Measurements from ENCODE around the gene SLC15A4. TPM values are rescaled to one million over a fixed set of nuclear protein-coding genes. Genes with fewer than 3 reads are reported as not detected.
"Not testable (repeated sequence)": the region's sequence is repeated elsewhere in the genome, so short reads cannot be mapped to it uniquely, and the experiment has no call there.

The SLC15A4 gene
- total RNA-seq, 1 donor from 2014 or later: 35.0 TPM

DNA sequence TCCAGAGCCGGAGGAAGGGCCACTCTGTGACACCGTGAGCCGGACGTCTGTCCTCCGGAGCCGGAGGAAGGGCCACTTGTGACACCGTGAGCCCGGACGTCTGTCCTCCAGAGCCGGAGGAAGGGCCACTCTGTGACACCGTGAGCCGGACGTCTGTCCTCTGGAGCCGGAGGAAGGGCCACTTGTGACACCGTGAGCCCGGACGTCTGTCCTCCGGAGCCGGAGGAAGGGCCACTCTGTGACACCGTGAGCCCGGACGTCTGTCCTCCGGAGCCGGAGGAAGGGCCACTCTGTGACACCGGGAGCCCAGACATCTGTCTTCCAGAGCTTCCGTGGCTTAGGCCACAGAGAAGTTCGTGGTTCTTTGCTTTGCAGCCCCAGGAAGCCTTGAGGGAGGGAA lies 22.9 kb upstream of the SLC15A4 start:
- not testable (repeated sequence) for H3K27ac ChIP-seq (ENCODE audit: low read depth, low read length); H3K36me3 ChIP-seq (ENCODE audit: control insufficient read depth in 3 of 3, insufficient read depth in 3 of 3, low read length in 3 of 3); H3K4me3 ChIP-seq (ENCODE audit: low read length in 3 of 3); H3K9ac ChIP-seq (ENCODE audit: low read depth in 1 of 3, low read length in 3 of 3); H3K9me3 ChIP-seq (ENCODE audit: control insufficient read depth in 3 of 3, low read length in 3 of 3); H3K4me1 ChIP-seq (ENCODE audit: control insufficient read depth in 3 of 3, insufficient read depth in 3 of 3, low read length in 3 of 3); H3K27me3 ChIP-seq (ENCODE audit: control insufficient read depth in 3 of 3, insufficient read depth in 3 of 3, low read length in 3 of 3)

DNA sequence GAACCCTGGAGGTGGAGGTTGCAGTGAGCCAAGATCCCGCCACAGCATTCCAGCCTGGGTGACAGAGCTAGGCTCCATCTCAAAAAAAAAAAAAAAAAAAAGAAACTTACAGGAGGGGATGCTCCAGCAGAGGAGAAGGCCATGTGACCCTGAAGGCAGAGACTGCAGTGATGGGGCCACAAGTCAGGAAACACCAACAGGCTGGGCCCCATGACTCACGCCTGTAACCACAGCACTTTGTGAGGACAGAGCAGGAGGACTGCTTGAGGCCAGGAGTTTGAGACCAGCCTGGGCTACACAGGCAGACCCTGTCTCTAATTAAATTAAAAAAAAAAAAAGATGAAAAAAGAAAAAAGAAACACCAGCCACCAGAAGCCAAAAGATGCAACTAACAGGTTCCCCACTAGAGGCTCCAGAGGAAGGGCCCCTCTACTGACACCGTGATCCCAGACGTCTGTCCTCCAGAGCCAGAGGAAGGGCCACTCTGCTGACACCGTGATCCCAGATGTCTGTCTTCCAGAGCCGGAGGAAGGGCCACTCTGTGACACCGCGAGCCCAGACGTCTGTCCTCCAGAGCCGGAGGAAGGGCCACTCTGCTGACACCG lies 20.4 kb upstream of the SLC15A4 start:
- Histone ChIP-seq H3K4me3 (ENCODE audit: low read length in 3 of 3) (no peak overlapping the region), H3K27me3 (ENCODE audit: control insufficient read depth in 3 of 3, insufficient read depth in 3 of 3, low read length in 3 of 3) (no peaks in the 10 kb centered on the region), H3K36me3 (ENCODE audit: control insufficient read depth in 3 of 3, insufficient read depth in 3 of 3, low read length in 3 of 3) (no peaks in the 10 kb centered on the region), H3K9ac (ENCODE audit: low read depth in 1 of 3, low read length in 3 of 3) (no peak overlapping the region), H3K9me3 (ENCODE audit: control insufficient read depth in 3 of 3, low read length in 3 of 3) (no peaks in the 10 kb centered on the region), H3K27ac (ENCODE audit: low read depth, low read length) (no peak overlapping the region), H3K4me1 (ENCODE audit: control insufficient read depth in 3 of 3, insufficient read depth in 3 of 3, low read length in 3 of 3) (no peaks in the 10 kb centered on the region)

DNA sequence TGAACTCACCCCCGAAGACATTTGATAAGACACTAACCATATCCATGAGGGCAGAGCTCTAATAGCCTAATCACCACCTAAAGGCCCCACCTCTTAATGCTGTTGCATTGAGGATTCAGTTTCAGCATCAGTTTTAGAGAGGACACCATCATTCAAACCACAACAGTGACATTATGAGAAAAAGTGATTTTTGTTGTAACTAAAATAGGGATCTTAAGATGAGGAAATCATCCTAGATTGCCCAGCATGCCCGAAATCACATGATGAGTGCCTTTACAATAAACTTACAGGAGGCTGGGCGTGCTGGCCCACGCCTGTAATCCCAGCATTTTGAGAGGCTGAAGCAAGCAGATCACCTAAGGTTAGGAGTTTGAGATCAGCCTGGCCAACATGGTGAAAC lies 19.8 kb upstream of the SLC15A4 start:
- H3K4me1 ChIP-seq (ENCODE audit: control insufficient read depth in 3 of 3, insufficient read depth in 3 of 3, low read length in 3 of 3): no peaks in the 10 kb centered on the region
- H3K27me3 ChIP-seq (ENCODE audit: control insufficient read depth in 3 of 3, insufficient read depth in 3 of 3, low read length in 3 of 3): no peaks in the 10 kb centered on the region
- H3K4me3 ChIP-seq (ENCODE audit: low read length in 3 of 3): no peak overlapping the region
- H3K36me3 ChIP-seq (ENCODE audit: control insufficient read depth in 3 of 3, insufficient read depth in 3 of 3, low read length in 3 of 3): no peaks in the 10 kb centered on the region
- no peak overlapping the region for H3K27ac ChIP-seq (ENCODE audit: low read depth, low read length)
- H3K9ac ChIP-seq (ENCODE audit: low read depth in 1 of 3, low read length in 3 of 3): no peak overlapping the region
- no peaks in the 10 kb centered on the region for H3K9me3 ChIP-seq (ENCODE audit: control insufficient read depth in 3 of 3, low read length in 3 of 3)

DNA sequence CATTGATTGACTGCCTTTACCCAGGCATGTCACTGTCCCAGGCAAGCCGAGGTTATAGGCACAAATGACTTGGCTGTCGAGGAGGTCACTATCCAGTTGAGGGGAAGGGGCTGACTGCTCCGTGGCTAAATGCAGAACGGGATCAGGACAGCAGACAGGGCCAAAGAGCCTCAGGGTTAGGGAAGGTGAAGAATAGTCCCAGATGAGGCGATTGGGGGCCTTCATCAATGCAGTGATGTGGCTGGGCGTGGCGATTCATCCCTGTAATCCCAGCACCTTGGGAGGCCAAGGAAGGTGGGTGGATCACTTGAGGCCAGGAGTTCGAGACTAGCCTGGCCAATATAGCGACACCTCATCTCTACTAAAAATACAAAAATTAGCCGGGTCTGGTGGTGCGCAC lies 18.8 kb upstream of the SLC15A4 start:
- H3K4me1 ChIP-seq (ENCODE audit: control insufficient read depth in 3 of 3, insufficient read depth in 3 of 3, low read length in 3 of 3): no peaks in the 10 kb centered on the region
- no peaks in the 10 kb centered on the region for H3K9me3 ChIP-seq (ENCODE audit: control insufficient read depth in 3 of 3, low read length in 3 of 3)
- H3K9ac ChIP-seq (ENCODE audit: low read depth in 1 of 3, low read length in 3 of 3): no peak overlapping the region
- H3K27me3 ChIP-seq (ENCODE audit: control insufficient read depth in 3 of 3, insufficient read depth in 3 of 3, low read length in 3 of 3): no peaks in the 10 kb centered on the region
- no peak overlapping the region for H3K27ac ChIP-seq (ENCODE audit: low read depth, low read length)
- H3K4me3 ChIP-seq (ENCODE audit: low read length in 3 of 3): no peak overlapping the region
- H3K36me3 ChIP-seq (ENCODE audit: control insufficient read depth in 3 of 3, insufficient read depth in 3 of 3, low read length in 3 of 3): no peaks in the 10 kb centered on the region

DNA sequence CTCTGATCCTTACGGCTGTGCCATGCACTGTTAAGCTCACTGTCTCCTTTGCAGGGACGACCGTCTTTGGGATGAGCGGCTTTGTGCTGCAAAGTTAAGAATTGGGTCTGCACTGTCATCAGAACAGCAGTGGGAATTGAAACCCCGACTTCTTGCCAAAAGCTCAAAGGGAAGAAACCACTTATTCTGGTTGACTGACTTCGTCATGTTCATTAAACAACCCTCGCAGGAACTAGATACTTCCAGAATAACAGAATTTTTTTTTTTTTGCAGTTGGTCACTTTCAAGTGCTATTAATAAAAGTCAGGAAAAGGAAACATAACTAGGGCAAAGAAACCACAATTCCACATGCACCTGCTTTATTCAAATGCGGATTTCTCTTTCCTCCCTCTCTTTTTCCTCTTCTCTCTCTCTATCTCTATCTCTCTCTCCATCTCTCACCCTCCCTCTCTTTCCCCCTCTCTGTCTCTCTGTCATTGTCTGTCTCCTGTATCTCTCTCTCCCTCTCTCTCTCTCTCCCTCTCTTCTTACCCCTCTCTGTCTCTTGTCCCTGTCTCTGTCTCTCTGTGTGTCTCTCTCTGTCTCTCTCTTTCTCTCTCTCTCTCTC lies 17.2 kb upstream of the SLC15A4 start:
- Histone ChIP-seq H3K4me3 (ENCODE audit: low read length in 3 of 3) (no peak overlapping the region), H3K27ac (ENCODE audit: low read depth, low read length) (no peak overlapping the region), H3K9me3 (ENCODE audit: control insufficient read depth in 3 of 3, low read length in 3 of 3) (no peaks in the 10 kb centered on the region), H3K4me1 (ENCODE audit: control insufficient read depth in 3 of 3, insufficient read depth in 3 of 3, low read length in 3 of 3) (no peaks in the 10 kb centered on the region), H3K9ac (ENCODE audit: low read depth in 1 of 3, low read length in 3 of 3) (no peak overlapping the region), H3K27me3 (ENCODE audit: control insufficient read depth in 3 of 3, insufficient read depth in 3 of 3, low read length in 3 of 3) (no peaks in the 10 kb centered on the region), H3K36me3 (ENCODE audit: control insufficient read depth in 3 of 3, insufficient read depth in 3 of 3, low read length in 3 of 3) (no peaks in the 10 kb centered on the region)

DNA sequence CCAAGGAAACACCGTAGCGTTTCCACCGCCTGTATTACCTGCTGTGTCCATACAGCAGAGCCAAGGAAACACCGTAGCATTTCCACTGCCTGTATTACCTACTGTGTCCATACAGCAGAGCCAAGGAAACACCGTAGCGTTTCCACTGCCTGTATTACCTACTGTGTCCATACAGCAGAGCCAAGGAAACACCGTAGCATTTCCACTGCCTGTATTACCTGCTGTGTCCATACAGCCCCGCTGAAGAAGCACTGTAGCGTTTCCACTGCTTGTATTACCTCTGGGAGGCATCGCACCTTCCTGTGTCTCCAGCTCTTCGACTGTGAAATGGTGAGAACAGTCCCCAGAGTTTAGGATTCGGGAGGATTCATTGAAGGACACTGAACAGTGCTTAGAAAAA lies 16.1 kb upstream of the SLC15A4 start:
- not testable (repeated sequence) for H3K27ac ChIP-seq (ENCODE audit: low read depth, low read length); H3K9ac ChIP-seq (ENCODE audit: low read depth in 1 of 3, low read length in 3 of 3); H3K9me3 ChIP-seq (ENCODE audit: control insufficient read depth in 3 of 3, low read length in 3 of 3); H3K4me3 ChIP-seq (ENCODE audit: low read length in 3 of 3); H3K27me3 ChIP-seq (ENCODE audit: control insufficient read depth in 3 of 3, insufficient read depth in 3 of 3, low read length in 3 of 3); H3K4me1 ChIP-seq (ENCODE audit: control insufficient read depth in 3 of 3, insufficient read depth in 3 of 3, low read length in 3 of 3); H3K36me3 ChIP-seq (ENCODE audit: control insufficient read depth in 3 of 3, insufficient read depth in 3 of 3, low read length in 3 of 3)

DNA sequence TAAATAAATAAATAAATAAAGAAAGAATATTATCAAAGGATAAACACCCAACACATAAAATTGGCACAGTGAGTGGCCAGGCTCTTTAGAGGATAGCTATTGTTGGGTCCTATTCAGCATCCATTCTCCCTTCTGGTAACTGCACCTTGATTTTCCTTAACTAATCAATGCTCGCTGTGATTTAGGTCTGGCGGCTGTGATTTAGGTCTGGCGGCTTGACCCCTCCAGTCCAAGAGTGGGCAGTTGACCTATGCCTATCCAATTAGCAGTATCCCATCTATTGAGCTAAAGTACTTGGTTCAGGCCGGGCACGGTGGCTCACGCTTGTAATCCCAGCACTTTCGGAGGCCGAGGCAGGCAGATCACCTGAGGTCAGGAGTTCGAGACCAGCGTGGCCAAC lies 9.7 kb upstream of the SLC15A4 start:
- Histone ChIP-seq H3K4me1 (ENCODE audit: control insufficient read depth in 3 of 3, insufficient read depth in 3 of 3, low read length in 3 of 3) (peaks cover 4 to 7% (median 7%) of the 10 kb centered on the region in 3 donors), H3K27ac (ENCODE audit: low read depth, low read length) (no peak overlapping the region), H3K36me3 (ENCODE audit: control insufficient read depth in 3 of 3, insufficient read depth in 3 of 3, low read length in 3 of 3) (no peaks in the 10 kb centered on the region), H3K27me3 (ENCODE audit: control insufficient read depth in 3 of 3, insufficient read depth in 3 of 3, low read length in 3 of 3) (no peaks in the 10 kb centered on the region), H3K9ac (ENCODE audit: low read depth in 1 of 3, low read length in 3 of 3) (no peak overlapping the region), H3K9me3 (ENCODE audit: control insufficient read depth in 3 of 3, low read length in 3 of 3) (no peaks in the 10 kb centered on the region), H3K4me3 (ENCODE audit: low read length in 3 of 3) (no peak overlapping the region)

DNA sequence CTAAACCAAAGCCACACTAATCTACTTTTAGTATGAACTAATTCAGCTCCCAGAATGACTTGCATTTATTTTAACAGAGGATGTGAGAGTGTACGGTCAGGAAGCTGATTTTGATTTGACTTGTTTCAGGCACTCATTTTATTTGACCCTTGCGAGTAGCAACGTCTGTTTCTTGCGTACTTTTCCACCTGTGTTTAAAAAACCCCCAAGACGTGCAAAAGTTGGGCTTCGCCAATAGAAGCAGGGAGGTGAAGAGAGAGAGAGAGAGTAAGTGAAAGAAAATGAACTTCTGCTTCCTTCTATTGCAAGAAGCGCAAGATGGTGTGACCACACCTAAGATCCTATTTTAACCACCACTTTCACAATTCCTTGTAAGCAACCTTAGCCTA lies 6.7 kb upstream of the SLC15A4 start:
- no peak overlapping the region for H3K4me3 ChIP-seq (ENCODE audit: low read length in 3 of 3)
- H3K9me3 ChIP-seq (ENCODE audit: control insufficient read depth in 3 of 3, low read length in 3 of 3): no peaks in the 10 kb centered on the region
- H3K36me3 ChIP-seq (ENCODE audit: control insufficient read depth in 3 of 3, insufficient read depth in 3 of 3, low read length in 3 of 3): peaks cover 0 to 2% (median 0%) of the 10 kb centered on the region in 3 donors
- H3K27me3 ChIP-seq (ENCODE audit: control insufficient read depth in 3 of 3, insufficient read depth in 3 of 3, low read length in 3 of 3): no peaks in the 10 kb centered on the region
- peaks cover 7 to 9% (median 7%) of the 10 kb centered on the region in 3 donors for H3K4me1 ChIP-seq (ENCODE audit: control insufficient read depth in 3 of 3, insufficient read depth in 3 of 3, low read length in 3 of 3)
- no peak overlapping the region for H3K9ac ChIP-seq (ENCODE audit: low read depth in 1 of 3, low read length in 3 of 3)
- H3K27ac ChIP-seq (ENCODE audit: low read depth, low read length): no peak overlapping the region

DNA sequence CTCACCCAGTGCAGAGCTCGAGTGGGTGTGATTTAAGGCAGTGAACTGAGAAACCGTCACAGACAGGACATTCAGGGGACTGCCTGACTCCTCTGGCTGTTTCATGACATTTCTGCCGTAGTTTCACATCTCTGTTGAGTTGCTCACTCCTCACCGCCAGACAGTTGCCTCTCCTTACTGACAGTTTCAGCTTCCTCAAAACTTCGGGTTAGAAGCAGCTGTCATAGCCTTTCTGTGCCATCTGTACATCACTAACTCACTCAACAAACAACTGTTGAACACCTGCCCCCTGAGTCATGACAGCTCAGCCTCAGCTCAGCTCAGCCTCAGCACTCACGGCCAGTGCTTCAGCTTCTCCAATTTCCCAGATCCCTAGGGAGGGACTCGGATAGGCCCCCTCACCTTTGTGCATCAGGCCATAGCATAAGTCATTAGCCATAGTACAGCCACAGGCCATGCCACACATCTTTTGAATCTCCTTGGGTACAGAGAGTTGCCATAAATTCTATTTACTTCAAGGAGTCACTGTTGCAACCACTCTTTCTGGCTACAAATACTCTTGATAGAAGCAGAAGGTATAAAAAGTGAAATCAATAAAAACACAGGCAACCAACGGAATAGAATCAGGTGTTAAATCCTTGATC lies 6.2 kb upstream of the SLC15A4 start:
- Histone ChIP-seq H3K27me3 (ENCODE audit: control insufficient read depth in 3 of 3, insufficient read depth in 3 of 3, low read length in 3 of 3) (no peaks in the 10 kb centered on the region), H3K4me1 (ENCODE audit: control insufficient read depth in 3 of 3, insufficient read depth in 3 of 3, low read length in 3 of 3) (peaks cover 7 to 10% (median 8%) of the 10 kb centered on the region in 3 donors), H3K27ac (ENCODE audit: low read depth, low read length) (no peak overlapping the region), H3K9me3 (ENCODE audit: control insufficient read depth in 3 of 3, low read length in 3 of 3) (no peaks in the 10 kb centered on the region), H3K4me3 (ENCODE audit: low read length in 3 of 3) (no peak overlapping the region), H3K9ac (ENCODE audit: low read depth in 1 of 3, low read length in 3 of 3) (no peak overlapping the region), H3K36me3 (ENCODE audit: control insufficient read depth in 3 of 3, insufficient read depth in 3 of 3, low read length in 3 of 3) (peaks cover 0 to 2% (median 0%) of the 10 kb centered on the region in 3 donors)

DNA sequence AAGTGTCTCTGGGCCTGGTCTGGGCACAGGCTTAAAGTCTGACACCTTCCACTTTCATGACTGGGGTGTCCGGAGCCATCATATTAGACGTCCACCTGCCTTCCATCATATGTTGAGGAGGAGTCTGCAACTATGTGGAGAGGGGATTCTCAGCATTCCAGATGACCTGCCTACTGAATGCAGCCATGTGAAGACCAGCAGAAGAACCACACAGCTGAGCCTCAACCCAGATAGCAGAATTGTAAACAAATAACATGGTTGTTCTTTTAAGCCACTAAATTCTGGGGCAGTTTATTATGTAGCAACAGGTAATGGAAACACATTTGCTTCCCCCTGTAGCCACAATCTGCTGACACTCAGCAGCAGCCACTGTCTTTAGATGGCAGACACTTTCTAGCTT lies 4.0 kb upstream of the SLC15A4 start:
- Histone ChIP-seq H3K4me3 (ENCODE audit: low read length in 3 of 3) (no peak overlapping the region), H3K4me1 (ENCODE audit: control insufficient read depth in 3 of 3, insufficient read depth in 3 of 3, low read length in 3 of 3) (peaks cover 15 to 18% (median 17%) of the 10 kb centered on the region in 3 donors), H3K27ac (ENCODE audit: low read depth, low read length) (no peak overlapping the region), H3K9me3 (ENCODE audit: control insufficient read depth in 3 of 3, low read length in 3 of 3) (no peaks in the 10 kb centered on the region), H3K9ac (ENCODE audit: low read depth in 1 of 3, low read length in 3 of 3) (no peak overlapping the region), H3K36me3 (ENCODE audit: control insufficient read depth in 3 of 3, insufficient read depth in 3 of 3, low read length in 3 of 3) (peaks cover 0 to 2% (median 0%) of the 10 kb centered on the region in 3 donors), H3K27me3 (ENCODE audit: control insufficient read depth in 3 of 3, insufficient read depth in 3 of 3, low read length in 3 of 3) (no peaks in the 10 kb centered on the region)
